ENCODE results near the gene MDP1. TPM values are rescaled to one million over a fixed set of nuclear protein-coding genes. Genes with fewer than 3 reads are reported as not detected.

MDP1 gene
- total and polyA plus RNA-seq, 2 of the 8 experiments (the other 6 are each of a cell fraction or from before 2014, with no cell fraction given): 17.7 to 32.2 TPM

DNA sequence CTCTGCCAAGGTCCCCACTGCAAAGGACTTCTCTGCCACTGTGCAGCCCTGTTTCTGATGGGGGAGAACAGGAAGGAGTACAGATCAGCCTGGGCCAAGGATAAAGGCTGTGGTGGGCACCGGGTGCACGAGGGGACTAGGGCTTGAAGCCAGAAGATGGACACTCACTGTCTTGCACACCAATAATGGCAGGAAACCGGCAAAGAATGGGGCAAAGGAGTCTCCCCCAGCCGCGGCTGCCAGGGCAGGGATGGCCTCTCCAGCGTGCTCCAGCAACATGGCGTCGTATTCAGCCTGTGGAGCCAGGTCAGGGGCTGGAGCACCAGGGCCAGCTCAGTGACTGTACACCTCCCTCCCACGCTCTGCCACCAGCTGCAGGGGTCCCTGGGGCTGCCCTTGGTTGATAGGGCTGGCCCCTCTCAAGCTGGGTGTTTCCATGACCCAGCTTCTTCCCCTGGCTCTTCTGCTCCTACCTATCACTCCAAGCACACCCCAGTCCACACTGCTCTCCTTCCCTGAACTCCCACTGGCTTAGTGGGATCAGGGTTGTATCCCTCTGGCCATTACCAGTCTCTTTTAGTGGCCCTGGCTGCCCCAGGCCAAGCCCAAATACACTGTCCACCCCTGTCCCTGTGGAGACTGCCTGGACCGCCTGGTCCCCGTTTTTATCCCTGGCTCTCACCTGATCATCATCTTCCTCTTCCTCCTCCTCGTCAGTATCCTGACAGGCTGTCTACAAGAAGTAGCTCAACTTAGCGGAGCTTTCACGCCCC, 33.6 kb downstream of the MDP1 start:
- no peak overlapping the region for H2BK120ac ChIP-seq (replicated peaks; ENCODE audit: low read depth, low read length)
- ChIA-PET CTCF (ENCODE audit: partially characterized antibody) (interaction anchor here (1.0 to 1.3 kb wide), 2 partner anchors 11 to 21 kb away, joined by 4 to 5 read pairs; partner anchors contain the start of genes IRF9 and REC8), POLR2A (ENCODE audit: partially characterized antibody) (interaction anchor here (0.8 to 9.3 kb wide), 11 partner anchors 10 to 117 kb away, joined by 3 to 93 read pairs (median 4); partner anchors contain the start of genes CHMP4A, DHRS1, IRF9 and NOP9)
- WGBS, 2 experiments (ENCODE audit: extremely low coverage in 1 of 2, insufficient coverage in 1 of 2, insufficient read length in 1 of 2, insufficient replicate concordance in 2 of 2, low coverage in 1 of 2, low lambda C conversion rate in 2 of 2, missing lambda C conversion rate in 1 of 2): 94% methylated on average over 14 of the region's 14 CpGs; no CpG with 5 or more reads in 1 of the 2 experiments
- H3K56ac ChIP-seq (replicated peaks; ENCODE audit: insufficient read length, low read depth, low read length): no peak overlapping the region
- no peak overlapping the region for H2AFZ ChIP-seq (ENCODE audit: low read length)
- H3K27ac ChIP-seq (ENCODE audit: low read depth, low read length): no peak overlapping the region
- no peak overlapping the region for H3K4me3 ChIP-seq (ENCODE audit: extremely low read depth in 1 of 4, insufficient read depth in 2 of 4, low read depth in 3 of 4, low read length in 4 of 4)
- no peak overlapping the region for H3K4me2 ChIP-seq (ENCODE audit: insufficient read depth in 1 of 2, low read depth in 2 of 2, low read length in 2 of 2)
- DNase-seq (ENCODE audit: low read depth in 1 of 2, low spot score in 2 of 2) (no peak), FAIRE-seq (no peak)
- no peak overlapping the region for H3K14ac ChIP-seq (ENCODE audit: insufficient read length)
- H3K4me1 ChIP-seq (replicated peaks in 1 of 4; ENCODE audit: control insufficient read depth in 3 of 4, insufficient read depth in 4 of 4, low read length in 3 of 4): no peaks in the 10 kb centered on the region
- no peaks in the 10 kb centered on the region for H3K23me2 ChIP-seq (ENCODE audit: low read depth, low read length)
- no peak overlapping the region for H3K4ac ChIP-seq (replicated peaks; ENCODE audit: insufficient read length, low read depth, low read length)
- no peak overlapping the region for H2BK12ac ChIP-seq (ENCODE audit: low read depth, low read length)
- no peak overlapping the region for H3K9ac ChIP-seq (replicated peaks in 1 of 4; ENCODE audit: extremely low read depth in 1 of 4, low read depth in 3 of 4, low read length in 3 of 4)
- H2BK5ac ChIP-seq (ENCODE audit: low read depth, low read length): no peak overlapping the region
- no peak overlapping the region for H3K18ac ChIP-seq (ENCODE audit: extremely low read depth, low read length)
- no peak overlapping the region for H4K91ac ChIP-seq (replicated peaks; ENCODE audit: insufficient read length, low read length)
- no peak overlapping the region; the same call in 1 of the 2 replicates for H4K8ac ChIP-seq (ENCODE audit: extremely low read depth, insufficient read depth, low read length)
- no peaks in the 10 kb centered on the region for H3K27me3 ChIP-seq (replicated peaks in 1 of 4; ENCODE audit: control insufficient read depth in 3 of 4, extremely low read depth in 1 of 4, insufficient read depth in 3 of 4, low read length in 3 of 4)
- no peak overlapping the region for H2BK20ac ChIP-seq (ENCODE audit: low read length)
- H2BK15ac ChIP-seq (ENCODE audit: low read length): no peak overlapping the region
- H2AK5ac ChIP-seq (ENCODE audit: low read depth, low read length): no peak overlapping the region
- no peaks in the 10 kb centered on the region for H3K9me3 ChIP-seq (ENCODE audit: insufficient read depth in 2 of 2, low read depth in 1 of 2, low read length in 1 of 2)
- H3K36me3 ChIP-seq (ENCODE audit: control insufficient read depth in 2 of 4, insufficient read depth in 4 of 4, low read length in 3 of 4): peaks cover 27 to 84% (median 69%) of the 10 kb centered on the region in 4 experiments
- H3K23ac ChIP-seq (ENCODE audit: insufficient read length): no peak overlapping the region
- peaks cover 9% of the 10 kb centered on the region for H3K79me1 ChIP-seq (ENCODE audit: low read depth, low read length)
- H4K5ac ChIP-seq (ENCODE audit: insufficient read length, low read depth, low read length): no peak overlapping the region
- H3K79me2 ChIP-seq (ENCODE audit: control insufficient read depth in 1 of 2, insufficient read depth in 2 of 2, low read length in 2 of 2): peaks cover 0 to 6% of the 10 kb centered on the region in 2 experiments; a peak in 1 of 4 replicates
- peaks cover 2 to 25% of the 10 kb centered on the region in 2 experiments for H4K20me1 ChIP-seq (replicated peaks in 1 of 2; ENCODE audit: control insufficient read depth in 1 of 2, insufficient read depth in 2 of 2, low read length in 2 of 2)
- TF ChIP-seq BRCA1 (IDR thresholded peaks at IDR 0.05; ENCODE audit: low read depth, low read length) (no peak), EP300 (IDR thresholded peaks at IDR 0.05; ENCODE audit: borderline replicate concordance in 1 of 2, low read depth in 2 of 2, low read length in 2 of 2) (no peak), CTBP2 (IDR thresholded peaks at IDR 0.05; ENCODE audit: borderline replicate concordance, insufficient read depth, insufficient read length, low read length) (no peak), SIX5 (IDR thresholded peaks at IDR 0.05; ENCODE audit: low read depth, low read length) (no peak), EZH2 (IDR thresholded peaks at IDR 0.05; ENCODE audit: low read depth, low read length, severe bottlenecking) (no peak), TBP (IDR thresholded peaks at IDR 0.05; ENCODE audit: low read depth, low read length) (no peak), TAF1 (IDR thresholded peaks at IDR 0.05; ENCODE audit: low read depth, low read length) (no peak), POLR2AphosphoS5 (IDR thresholded peaks at IDR 0.05; ENCODE audit: low read depth, low read length) (peak; percentile 18; the same call in 1 of the 2 replicates), RAD21 (IDR thresholded peaks at IDR 0.05 in 1 of 2, conservative IDR thresholded peaks at IDR 0.05 in 1 of 2; ENCODE audit: low read depth in 2 of 2, low read length in 2 of 2) (no peak), JUND (IDR thresholded peaks at IDR 0.05; ENCODE audit: low read length) (no peak)
- TF ChIP-seq, protein P1, sequence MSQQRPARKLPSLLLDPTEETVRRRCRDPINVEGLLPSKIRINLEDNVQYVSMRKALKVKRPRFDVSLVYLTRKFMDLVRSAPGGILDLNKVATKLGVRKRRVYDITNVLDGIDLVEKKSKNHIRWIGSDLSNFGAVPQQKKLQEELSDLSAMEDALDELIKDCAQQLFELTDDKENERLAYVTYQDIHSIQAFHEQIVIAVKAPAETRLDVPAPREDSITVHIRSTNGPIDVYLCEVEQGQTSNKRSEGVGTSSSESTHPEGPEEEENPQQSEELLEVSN (IDR thresholded peaks at IDR 0.05): no peak

Measured in H1 (cell line).